NCI-H128 (cell line): ENCODE measurements around the gene MRTFB.

Experiments used
- DNase-seq: peaks from one replicate; lab custom pipeline; 2025; ENCODE audit not compliant: unreplicated experiment; lab: John Stamatoyannopoulos, UW

The MRTFB gene

DNA sequence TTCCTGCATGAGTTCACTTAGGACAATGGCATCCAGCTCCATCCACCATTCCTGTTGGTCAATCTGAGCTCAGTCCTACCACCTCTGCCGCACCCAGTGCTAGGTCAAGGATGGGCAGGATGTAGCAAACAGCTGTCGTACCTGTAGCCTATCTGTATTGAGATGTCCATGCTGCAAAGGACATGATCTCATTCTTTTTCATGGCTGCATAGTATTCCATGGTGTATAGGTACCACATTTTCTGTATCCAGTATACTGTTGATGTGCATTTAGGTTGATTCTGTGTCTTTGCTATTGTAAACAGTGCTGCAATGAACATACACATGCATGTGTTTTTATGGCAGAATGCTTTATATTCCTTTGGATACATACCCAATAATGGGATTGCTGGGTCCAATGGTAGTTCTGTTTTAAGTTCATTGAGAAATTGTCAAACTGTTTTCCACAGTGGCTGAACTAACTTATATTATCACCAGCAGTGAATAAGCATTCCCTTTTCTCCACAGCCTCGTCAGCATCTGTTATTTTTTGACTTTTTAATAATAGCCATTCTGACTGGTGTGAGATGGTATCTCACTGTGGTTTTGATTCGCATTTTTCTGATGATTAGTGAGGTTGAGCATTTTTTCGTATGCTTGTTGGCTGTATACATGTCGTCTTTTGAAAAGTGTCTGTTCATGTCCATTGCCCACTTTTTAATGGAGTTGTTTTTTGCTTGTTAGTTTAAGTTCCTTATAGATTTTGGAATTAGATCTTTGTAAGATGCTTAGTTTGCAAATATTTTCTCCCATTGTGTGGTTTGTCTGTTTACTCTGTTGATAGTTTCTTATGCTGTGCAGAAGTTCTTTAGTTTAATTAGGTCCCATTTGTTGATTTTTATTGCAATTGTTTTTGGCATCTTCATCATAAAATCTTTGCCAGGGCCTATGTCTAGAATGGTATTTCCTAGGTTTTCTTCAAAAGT, 7.2 kb upstream of the MRTFB start:
- DNase-seq: no peak

DNA sequence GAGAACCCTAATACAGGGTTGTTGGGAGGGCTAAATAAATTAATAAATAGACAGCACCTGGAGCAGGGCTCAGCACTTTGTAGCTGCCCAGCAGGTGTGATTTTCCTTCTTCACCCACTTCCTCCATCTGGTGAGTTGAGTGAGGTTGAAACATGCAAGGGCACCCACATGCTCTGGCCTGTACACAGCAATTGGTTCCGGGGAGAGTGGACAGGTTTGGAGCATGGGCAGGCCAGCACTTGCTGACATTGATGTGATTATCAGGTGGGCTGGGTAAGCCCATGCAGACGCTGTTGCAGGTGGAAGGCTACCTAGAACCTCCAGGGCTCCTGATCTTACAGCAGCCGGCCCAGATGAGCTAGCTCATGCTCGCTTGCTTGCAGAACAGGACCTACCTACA, 1.3 kb upstream of the MRTFB start:
- no peak for DNase-seq

DNA sequence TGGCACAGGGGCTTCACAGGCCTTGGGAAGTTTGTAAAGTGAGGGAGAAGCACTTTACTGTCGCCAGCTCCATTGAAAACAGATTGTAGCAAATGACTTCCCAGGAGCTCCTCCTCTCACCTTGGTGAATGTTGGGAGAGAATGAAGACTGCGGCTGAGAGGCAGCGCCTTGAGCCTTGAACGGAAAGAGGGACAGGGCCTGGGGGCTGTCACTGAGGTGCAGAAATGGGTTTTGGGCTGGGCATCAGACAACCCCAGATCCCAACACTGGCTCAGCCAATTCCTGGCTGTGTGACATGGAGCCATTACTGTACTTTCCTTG, 603 bp upstream of the MRTFB start:
- no peak for DNase-seq

DNA sequence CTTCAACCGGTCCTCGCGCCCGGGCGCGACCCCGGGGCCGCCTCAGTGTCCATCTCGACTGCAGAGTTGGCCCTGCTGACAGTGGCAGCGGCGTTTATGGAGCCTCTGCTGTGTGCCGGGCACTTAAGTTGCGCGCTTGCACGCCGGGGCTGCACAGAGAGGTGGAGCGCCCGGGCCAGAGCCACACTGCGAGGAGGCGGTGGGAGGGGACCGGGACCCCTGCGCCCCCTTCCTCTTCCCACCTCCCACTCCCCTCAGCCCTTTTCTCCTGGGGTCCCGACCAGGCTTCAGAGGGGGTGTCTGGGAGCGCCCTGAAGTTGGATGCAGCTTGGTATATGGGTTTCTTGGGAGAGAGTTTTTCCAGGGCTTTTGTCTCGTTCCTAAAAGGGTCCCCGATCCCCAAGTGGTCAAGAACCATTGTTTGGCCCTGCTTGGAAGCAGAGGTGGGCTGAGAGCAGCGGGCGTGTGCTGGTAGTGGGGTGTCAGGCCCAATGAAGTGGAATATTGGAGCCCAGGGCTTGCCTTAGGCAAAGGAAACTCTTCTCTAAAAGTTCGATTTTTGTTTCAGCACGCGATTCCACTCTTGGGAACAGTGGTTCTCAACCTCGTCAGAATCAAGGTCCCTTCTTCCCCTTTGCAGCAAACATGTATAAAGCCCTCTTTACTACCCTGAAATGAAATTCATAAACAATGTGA, 605 bp downstream of the MRTFB start:
- DNase-seq: no peak

DNA sequence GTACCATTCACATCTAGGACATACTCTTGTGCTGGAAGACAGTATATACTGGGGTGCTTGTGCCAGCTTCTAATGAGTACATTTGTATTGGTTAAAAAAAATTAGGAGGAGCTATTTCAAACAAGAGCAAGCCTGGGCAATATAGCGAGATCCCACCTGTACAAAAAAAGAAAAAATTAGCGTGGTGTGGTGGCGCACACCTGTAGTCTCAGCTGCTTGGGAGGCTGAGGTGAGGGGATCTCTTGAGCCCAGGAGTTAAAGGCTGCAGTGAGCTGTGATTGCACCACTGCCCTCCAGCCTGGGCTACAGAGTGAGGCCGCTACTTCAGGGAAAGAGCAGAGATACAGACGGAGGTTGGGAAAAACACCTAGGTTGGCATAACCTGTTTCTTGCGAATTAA, 1.2 kb downstream of the MRTFB start:
- DNase-seq: no peak

DNA sequence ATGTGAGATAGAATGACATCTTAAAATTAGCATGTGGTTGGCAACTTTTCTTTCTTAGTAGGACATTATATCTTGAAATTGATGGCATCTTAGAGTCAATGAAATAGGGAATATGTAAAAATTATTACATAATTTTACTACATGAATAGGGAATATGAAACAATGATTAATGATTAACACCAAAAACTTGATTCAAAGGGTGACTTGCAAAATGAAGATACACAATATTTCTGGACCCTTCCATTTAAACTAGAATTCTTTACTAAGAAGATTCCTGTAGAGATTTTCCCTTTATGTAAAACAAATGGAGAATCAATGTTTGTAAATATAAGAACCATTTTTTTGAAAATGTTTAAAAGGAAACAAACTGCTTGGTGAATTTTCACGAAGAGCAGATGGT, 3.4 kb downstream of the MRTFB start:
- no peak for DNase-seq

DNA sequence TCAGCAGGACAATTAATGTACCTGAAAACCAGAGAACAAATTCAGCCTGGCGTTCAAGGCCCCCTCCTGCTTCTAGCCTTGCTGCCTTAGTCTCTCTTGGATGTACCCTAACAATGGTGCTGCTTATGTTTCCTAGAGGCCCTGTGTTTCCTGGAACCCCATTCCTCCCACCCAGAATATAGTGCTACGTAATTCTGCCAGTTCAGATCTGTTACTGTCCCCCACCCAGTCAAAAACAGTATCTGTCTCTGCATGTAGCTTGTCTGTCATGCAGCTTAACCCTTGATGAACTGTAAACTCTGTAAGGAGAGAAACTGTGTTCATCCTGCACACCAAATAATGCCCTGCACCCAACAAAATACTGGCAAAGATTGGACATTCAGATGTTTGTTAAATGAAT, 6.8 kb downstream of the MRTFB start:
- no peak for DNase-seq

DNA sequence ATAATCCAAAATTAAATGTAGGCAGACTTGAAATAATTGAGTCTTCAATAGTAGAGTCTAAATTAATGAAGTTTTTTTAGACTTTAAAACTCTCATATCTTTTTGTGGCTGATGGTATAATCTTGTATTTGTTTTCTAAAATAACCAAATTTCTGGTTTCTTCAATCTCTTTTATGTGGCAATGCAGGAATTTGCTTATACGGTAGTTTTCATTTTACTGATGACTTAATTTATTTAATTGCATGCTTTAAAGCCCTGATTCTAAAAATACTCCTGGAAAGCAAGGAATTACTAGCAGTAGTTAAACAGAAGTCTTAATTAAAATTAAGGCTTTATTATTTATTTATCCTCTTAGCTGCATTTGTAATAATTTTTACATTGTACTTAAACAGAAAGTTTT, 15.4 kb downstream of the MRTFB start:
- no peak for DNase-seq

DNA sequence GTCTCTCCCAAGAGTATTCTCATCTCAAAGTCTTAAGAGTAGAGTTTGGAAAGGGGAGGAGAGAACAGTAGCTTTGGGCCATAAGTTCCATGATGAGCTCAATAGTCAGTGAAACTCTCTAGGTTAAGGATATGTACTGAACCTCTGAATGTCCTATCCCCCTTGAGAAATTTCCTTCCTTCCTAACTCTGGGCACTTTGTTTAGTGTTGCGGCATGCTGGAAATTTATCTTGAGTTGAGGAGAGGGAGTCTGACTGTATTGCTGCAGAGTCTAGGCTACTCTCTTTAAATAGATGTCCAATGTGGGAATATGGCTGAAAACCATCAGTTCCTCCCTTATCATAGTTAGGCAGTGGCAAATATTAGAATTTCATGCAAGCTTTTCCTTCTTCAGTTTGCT, 16.1 kb downstream of the MRTFB start:
- no peak for DNase-seq

DNA sequence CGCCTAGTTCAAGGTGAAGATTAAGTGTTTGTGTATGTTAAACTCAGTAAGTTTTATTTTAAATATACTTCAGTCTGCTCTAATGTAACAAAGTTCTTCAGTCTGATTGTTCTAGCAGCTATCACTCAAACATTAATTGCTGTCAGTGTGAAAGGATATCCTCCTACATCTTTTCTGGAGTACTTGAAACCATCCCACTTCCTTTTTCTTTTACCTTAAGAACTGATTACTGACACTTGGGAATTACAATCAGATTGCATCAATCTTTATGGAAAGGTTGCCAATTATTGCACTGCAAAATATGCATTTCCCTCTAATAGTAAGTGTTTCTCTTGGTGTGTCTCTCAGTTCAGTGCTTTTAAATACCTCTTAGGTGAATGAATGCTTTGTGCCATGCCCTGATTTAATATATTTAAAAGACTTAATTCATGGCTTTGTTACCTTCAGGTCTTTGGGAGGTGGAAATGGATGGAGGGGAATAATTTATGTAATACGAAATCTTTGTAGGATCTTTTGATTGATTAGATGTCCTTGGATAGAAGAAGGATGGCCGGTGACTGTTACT, 16.6 kb downstream of the MRTFB start:
- DNase-seq: no peak

DNA sequence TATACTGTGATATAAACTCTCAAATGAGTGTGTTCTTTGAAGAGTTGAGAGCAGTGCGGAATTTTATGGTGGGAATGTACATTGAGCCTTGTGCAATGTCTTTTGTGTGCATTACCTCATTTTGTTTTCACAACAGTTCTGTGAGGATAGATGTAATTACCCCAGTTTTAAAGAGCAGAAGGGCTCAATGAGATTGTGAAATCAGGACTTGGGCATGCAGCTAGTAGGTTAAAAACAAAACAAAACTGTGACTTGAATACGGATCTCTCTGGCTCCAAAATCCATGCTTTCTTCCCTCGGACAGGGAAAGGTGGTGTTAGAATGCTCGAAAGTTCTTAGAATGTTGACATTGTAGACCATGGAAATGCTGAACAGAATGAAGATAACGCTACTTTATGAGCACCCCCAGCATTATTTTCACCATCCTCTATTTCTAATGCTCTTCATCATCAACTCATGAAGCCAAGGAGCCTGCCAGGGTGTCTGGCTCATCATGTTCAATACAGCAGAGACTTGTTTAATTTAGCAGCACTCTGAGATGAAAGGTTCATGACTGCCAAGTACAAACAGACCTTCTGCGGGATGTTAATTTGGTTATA, 17.1 kb downstream of the MRTFB start:
- DNase-seq: no peak

DNA sequence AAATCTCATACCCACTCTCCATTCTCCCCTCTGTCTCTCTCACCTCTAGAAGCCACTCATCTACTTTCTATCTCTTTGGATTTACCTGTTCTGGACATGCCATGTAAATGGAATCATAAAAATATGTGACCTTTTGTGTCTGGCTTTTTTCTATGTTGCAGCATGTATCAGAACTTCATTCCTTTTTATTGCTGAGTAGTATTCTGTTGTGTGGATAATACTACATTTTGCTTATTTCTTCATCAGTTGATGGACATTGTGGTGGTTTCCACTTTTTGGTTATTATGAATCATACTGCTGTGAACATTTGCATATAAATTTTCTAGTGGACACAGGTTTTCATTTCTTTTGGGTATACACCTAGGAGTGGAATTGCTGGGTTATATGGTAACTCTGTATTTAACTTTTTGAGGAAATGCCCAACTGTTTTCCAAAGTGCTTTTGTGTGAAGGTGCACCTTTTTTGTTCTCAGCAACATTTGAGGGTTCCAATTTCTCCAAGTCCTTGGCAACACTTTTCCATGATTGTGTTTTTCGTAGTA, 18.2 kb downstream of the MRTFB start:
- no peak for DNase-seq

DNA sequence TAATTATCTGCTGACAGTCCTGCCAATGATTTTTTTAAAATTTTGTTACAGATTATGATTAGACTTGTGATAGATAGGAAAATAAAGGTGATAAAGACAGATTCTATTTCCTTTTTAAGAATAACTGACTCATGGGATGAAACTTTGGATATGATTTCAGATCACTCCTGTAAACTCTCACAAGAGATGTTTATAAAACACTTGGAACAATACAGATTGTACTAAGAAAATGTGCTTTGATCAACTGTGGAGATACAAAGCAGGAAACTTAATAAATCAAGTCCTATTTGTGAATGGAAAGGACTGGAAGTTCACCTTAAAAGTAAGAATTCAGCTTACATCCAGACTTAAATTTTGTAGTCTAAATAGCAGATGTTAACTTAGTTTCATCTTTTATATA, 21.4 kb downstream of the MRTFB start:
- DNase-seq: no peak

DNA sequence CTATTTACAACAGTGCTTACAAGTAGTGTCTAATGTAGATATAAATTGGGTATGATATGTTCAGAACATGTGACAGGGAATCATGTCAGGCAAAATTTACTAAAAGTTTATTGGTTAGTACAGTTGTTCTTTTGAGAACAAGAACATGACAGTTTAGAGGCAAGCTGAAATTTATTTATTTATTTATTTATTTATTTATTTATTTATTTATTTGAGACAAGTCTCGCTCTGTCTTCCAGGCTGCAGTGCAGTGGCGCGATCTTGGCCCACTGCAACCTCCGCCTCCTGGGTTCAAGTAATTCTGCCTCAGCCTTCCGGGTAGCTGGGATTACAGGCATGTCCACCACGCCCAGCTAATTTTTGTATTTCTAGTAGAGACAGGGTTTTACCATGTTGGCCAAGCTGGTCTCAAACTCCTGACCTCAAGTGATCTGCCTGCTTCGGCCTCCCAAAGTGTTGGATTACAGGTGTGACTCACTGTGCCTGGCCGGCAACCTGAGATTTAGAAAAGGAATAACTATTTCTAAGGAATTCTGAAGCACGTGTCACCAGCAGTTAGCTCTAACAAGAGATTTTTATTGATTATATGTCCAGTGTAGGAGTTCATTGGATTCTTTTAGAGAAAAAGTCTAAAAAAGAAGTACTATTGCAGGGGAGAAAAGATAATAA, 24.9 kb downstream of the MRTFB start:
- no peak for DNase-seq

DNA sequence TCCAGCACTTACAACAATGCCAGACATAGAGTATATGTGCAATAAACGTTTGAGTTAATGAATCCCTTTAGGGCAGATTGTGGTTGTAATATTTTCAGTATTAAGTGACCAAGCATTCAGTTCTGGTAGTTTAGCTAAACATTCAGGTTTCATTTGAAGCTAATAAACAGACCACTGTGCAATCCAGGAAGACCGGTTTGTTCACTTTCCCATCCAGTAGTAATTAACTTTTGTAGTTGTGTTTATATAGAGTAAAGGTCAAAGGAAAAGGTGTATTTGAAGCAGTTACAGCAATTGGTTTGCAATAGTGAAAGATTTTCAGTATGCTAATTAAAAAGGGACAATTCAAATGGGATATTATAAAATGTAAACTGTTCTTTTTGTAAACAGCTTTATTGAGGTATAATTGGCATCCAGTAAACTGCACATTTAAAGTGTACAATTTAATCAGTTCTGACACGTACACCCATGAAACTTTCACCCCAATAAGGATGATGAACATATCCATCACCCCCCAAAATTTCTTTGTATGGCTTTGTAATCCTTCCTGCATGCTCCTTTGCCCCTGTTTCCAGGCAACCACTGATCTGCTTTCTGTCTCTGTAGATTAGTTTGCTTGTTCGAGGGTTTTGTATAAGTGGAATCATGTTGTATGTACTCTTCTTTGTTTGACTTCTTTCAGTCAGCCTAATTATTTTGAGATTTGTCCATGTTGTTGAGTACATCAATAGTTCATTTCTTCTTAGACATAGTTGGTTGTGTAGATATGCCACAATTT, 26.3 kb downstream of the MRTFB start:
- no peak for DNase-seq

DNA sequence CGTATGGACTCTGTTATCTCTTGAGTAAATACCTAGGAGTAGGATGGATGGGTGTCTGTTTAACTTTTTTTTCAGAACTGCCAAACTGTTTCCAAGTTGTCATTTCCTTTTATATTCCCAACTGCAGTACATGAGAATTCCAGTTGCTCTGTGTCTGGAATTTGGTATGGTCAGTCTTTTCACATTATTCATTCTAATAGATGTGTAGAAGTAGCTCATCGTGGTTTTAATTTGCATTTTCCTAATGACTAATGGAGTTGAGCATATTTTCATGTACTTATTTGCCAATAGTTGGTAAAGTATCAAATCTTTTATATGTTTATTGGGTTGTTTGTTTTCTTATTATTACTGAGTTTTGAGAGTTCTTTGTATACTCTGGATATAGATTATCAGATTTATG, 27.0 kb downstream of the MRTFB start:
- no peak for DNase-seq

DNA sequence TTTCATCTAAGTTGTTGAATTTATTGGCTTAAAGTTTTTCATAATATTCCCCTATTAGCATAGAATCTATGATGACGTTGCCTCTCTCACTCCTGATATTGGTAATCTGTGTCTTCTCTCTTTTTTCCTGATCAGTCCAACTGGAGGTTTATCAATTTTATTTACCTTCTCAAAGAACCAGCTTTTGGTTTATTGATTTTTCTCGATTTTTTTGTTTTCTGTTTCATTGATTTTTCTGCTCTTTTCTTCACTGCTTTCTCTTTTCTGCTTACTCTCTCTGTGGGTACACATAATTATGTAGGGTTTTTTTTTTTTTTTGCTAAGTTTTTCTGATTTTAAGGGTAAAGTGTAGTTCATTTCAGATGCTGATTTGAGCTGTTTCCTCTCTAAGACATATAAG, 29.7 kb downstream of the MRTFB start:
- DNase-seq: no peak

DNA sequence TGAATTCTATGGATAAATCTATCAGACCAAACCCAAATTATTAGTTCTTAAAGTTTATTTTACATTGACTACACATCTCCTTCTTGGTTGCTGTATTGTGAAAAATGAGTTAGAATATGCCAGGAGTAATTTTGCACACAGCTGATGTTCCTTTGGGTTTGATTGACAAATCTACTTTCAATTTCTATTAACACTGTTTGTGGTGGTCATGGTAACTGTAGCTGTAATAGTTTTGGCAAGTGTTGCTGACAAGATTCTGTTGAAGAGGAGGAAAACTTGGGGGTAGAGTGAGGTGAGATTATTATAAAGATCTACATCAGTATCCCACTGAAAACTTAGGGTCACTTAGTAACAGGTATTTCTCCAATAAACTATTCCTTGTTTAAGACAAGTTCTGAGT, 30.3 kb downstream of the MRTFB start:
- no peak for DNase-seq

DNA sequence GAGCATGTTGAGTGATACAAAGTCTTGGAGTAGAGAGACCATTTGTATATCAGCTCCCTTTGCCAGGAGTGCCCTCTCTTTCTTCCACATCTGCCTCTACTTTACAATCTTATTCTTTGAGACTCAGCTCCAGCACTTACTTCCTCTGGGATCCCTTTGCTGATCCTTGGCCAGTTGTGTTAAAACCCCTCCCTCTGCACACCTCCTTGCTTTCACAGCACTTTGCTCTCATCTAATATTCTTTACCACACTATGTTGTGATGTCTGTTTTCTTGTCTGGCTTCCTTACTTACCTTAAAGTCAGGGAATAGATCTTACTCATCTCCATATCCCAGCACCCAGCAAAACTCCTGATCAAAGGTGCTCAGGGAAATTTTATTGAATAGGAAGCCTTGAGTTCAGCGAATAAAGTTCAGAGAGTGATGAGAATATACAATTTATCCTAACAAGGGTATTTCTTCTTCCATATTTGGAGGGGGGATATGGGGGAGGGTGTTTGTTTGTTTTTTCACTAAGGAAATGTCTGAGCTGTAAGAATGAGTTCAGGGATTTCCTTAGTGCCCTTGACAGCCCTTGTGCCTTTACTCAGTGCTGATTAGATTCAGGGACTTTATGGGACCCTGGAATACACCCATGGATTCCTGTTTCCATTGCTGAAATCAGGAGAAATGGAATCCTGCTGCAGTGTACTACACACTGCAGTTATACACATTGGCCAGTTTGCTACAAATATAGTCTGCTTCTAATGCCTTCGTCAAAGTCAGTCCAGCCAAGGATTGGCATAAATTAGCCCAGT, 32.0 kb downstream of the MRTFB start:
- DNase-seq: no peak

DNA sequence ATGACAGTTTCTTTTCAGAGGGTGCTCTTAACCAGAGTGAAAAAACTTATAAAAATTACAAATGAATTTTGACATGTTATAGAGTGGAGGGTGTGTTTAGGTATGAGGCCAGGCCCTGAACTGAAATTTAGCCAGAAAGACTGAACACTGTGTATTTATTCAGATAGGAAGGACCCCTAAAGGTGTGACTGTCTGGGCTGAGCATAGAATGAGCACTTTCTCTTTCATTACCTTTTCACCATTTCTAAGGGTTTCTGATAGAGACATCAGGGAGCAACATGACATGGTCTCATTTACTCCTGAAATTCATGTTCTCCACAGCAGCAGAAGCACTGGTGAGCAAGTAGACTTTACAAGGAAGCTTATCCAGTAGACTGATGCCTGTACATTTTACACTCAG, 32.9 kb downstream of the MRTFB start:
- no peak for DNase-seq
